Measurements from ENCODE around the gene TUBB2B.

The TUBB2B gene

DNA sequence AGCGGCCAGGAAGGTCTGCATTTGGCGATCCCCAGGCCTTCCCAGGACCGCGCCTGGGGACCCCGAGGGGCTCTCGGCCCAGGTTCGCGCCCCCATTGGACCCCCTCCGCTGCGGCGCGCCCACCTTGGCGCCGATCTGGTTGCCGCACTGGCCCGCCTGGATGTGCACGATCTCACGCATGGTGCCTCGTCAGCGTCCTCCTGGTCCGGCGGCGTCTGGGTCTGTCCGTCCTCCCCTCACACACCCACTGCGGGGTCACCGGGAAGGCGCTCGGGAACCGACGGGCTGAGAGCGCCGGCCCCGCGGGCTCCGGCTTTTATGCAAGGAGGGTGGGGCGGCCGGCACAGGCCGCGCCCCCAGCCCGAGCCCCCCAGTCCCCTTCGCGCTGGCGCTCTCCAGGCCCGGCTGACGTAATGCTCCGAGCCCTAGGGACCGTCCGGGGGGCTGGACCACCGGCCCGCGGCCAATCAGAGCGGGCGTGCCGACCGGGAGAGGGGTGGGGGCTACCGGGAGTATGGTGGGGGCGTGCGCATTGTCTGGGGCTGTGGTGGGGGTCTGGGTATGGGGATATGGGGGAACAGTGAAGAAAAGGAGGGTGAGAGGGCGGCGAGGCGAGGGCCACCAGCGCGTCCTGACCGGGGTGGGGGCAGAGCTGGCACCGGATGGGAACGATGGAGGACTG lies at the start of gene TUBB2B:
Gene TUBB2B, minus strand, starts transcription at position 291 of the 683 bp plus-strand sequence. Its CDS starts 110 bp downstream, at position 181.
- DNase-seq: no peak

- DNase-seq: no peak
Measured at GRCh38 chr6:3277251-3277650, 49.8 kb upstream of the TUBB2B start.

GRCh38 chr6:3276174-3277167 lies 49.0 kb upstream of the TUBB2B start:
- no peak for DNase-seq

GRCh38 chr6:3273707-3274521 lies 46.5 kb upstream of the TUBB2B start:
- DNase-seq: no peak

DNA sequence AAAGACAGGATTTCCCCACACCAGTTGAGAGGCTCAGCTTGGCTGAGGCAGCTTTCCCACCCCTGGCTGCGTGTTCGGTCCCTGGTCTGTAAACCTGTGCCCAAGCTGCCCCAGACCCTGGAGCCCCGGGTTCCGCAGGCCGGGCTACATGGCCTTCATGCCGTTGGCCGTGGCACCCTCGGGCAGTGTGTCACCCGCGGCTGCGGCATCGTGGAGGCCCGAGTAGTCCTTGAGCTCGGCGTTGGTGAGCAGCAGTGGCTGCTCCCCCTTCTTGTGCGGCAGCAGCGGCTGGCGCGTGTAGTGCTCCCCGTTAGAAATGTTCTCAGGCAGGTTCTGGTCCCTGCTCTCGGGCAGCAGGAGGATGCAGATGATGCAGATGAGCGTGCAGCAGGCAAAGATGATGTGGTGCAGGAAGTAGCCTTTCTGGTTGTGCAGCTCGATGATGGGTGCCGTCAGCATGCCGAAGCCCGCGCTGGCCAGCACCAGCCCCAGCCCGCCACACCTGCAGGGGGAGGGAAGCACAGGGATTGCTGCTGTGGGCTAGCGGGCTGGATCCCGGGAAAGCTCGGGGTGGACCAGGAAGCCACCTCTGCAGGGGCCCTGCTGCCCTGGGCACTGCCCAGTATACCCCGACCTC lies 45.6 kb upstream of the TUBB2B start:
- no peak for DNase-seq

DNA sequence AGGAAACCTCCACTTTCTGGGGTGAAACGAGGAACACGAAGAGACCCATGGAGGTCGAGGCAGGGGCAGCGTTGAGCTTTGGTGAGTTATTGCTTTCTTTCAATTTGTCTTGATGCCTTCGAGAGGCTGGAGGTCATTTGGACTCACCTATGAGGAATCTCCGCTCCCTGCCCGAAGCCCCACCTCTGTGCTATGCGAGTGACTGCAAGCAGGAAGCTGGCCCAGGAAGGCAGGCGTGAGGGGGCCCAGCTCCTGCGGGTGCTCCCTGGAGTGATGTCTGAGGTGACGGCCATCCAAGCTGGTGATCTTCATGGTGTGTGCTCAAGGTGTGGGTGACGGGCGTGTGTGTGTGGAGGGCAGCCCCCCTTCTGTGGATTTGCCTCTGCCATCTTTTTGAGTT lies 44.3 kb upstream of the TUBB2B start:
- no peak for DNase-seq

DNA sequence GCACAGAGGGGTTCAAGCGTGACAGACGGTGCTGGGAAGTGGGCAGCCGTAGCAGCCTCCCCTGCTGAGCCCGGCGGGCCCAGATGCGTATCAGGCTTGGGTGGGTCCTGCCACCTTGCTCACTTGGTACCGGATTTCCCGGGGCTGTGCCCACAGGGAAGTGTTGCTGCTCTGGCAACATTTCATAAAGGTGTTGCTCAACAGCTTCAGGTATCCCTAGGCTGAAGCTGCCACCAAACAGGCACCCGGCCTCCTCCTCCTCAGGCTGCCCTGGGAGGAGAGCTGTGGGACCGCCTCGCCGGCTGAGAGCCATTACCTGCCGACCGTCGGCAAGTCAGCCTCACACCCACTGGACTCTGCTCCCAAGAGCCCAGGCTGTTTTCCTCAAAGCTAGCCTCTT lies 42.8 kb upstream of the TUBB2B start:
- DNase-seq: no peak

DNA sequence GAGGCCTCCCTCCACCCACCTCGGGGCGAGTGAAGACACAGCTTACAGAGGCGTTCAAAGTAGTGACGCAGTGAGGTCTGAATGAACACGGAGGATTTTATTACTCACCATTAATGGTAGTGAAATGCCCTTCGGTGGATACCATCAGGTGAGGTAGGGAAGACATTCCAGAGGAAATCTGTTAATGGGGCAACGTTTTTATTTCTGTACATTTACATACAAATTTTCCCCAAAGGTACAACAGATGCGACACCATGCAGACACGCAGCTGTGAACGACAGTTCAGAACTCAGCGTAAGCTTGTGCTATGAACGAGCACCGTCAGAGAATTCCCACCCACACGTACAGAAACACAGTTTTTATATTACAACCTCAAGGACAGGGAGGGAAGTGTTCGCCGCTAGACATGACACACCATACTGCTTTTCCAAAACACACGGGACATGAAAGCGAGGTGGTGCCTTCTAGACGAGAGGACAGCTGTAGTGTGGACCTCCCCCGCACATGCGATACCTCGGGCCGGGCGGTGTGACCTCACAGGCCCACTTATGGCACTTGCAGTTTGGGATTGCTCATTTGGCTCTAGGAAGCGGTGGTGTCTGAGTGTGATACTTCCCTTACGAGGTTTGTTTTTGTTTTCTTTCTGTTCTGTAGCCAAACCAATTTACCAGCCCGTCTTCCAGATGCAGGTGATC lies 42.0 kb upstream of the TUBB2B start:
- no peak for DNase-seq

- no peak for DNase-seq
Measured at GRCh38 chr6:3268680-3269079, 41.2 kb upstream of the TUBB2B start.

- DNase-seq: no peak
Measured at GRCh38 chr6:3267162-3267561, 39.7 kb upstream of the TUBB2B start.

DNA sequence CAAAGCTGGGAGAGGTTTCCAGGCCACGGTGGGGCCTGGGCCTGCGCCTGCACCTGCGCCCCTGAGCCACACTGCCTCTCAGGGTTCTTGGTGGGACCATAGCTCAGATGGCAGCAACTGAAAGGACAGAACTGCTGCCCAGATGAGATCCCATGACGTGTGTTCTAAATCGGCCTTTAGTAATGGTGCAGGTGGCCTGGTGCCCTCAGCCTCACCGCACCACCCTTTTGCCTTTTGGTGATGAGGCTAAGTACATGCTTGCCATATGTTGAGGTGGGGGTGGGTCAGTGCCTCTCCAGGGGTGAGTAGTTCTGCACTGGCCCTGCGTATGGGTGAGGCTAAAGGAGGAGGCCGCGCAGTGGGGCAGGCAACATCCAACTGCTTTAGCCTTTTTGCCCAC lies 38.7 kb upstream of the TUBB2B start:
- DNase-seq: no peak

- no peak for DNase-seq
Measured at GRCh38 chr6:3265671-3266070, 38.2 kb upstream of the TUBB2B start.

GRCh38 chr6:3264356-3264755 lies 36.9 kb upstream of the TUBB2B start:
- DNase-seq: no peak

- no peak for DNase-seq
Measured at GRCh38 chr6:3263096-3263495, 35.6 kb upstream of the TUBB2B start.

DNA sequence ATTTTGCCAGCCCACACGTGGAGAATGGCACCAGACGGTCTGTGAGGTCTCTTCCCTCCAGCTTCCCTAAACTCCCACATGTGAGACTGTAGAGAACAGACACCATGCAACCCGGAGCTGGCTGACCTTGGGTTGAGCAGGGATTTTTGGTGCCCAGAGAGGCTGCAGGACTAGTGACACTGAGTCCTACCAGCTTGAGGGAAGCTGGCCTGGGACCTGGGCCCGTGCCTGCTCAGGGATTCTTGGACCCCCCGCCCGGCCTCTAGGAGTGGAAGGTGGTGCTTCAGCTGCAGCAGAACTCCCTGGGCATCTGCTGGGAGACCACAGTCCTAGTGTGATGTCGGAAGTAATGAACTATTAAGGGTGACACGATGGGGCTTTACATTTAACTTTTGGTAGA lies 34.5 kb upstream of the TUBB2B start:
- no peak for DNase-seq

- DNase-seq: no peak
Measured at GRCh38 chr6:3261518-3261820, 34.0 kb upstream of the TUBB2B start.

DNA sequence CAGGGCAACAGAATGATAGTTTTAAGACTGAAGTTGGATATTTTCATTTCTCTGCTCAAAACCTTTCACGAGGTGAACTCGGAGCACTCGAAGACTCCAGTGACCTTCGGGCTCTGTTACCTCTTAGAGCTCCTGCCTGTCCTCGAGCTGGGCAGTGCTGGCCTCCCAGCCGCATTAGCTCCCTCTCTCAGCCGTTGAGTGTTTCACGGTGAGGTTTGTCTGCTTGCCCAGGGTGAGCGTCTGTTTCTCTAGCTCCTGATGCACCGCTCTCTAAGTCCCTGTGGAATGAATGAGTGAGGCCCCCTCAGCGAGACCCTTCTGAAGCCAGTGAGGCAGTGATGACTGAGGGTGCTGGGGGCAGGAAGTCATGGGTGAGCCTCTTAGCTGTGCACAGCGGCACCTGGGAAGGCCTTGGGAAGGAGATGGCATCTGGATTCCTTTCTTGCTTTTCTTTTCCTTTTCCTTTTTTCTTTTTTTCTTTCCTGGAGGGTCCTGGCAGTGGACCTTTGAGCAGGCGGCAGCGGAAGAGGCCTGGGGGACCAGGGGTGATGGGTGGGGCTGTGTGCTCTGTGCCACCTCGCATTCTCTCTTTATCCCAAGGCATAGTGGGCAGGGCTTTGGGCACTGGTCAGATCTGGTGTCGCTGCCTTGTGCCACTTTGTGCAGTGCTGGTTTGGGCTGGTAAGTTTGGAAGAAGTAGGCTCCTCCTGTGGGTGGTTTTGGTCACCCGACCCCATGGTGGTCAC lies 33.5 kb upstream of the TUBB2B start:
- DNase-seq: no peak

DNA sequence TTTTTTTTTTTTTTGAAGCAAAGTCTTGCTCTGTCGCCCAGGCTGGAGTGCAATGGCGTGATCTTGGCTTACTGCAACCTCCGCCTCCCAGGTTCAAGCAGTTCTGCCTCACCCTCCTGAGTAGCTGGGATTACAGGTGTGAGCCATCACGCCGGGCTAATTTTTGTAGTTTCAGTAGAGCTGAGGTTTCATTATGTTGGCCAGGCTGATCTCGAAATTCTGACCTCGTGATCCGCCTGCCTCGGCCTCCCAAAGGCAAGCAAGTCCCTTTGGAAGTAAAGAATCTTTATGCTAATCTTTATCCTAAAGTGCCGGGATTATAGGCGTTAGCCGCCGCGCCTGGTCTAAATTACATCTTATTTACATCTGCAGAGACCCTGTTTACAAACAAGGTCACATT lies 32.8 kb upstream of the TUBB2B start:
- no peak for DNase-seq

DNA sequence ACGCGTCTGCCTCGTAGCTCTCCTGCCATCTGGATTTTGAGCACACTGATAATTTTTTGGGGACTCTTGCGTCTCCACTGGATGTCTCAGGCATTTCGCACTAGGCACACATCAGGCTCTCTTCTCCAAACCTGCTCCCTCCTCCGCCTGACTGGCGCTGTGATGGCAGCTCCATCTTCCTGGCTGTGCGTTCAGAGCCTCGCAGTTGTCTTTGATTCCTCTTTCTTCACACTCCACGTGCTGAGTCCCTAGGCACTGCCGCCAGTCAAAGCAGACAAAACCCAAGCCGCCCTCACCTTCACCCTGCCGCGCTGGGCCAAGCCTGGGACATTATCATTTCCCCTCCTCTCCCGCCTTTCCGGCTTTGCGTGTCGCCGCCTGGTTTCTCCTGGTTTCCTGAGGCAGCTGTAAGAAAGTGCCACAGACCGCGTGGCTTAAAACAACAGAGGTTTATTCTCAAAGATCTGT lies 32.1 kb upstream of the TUBB2B start:
- peak; percentile 14 to 22 for DNase-seq

GRCh38 chr6:3258720-3259490 lies 31.5 kb upstream of the TUBB2B start, which contains the start of gene PSMG4:
Gene PSMG4 (plus strand): TSS chr6:3258947. CDS start chr6:3259023, 76 bp downstream.
- DNase-seq: peak; percentile 97 to 98

All from stimulated activated CD4-positive, alpha-beta T cell treated with anti-CD3 and anti-CD28 coated beads, Interleukin-2, amount 100 ng/mL, for 48 hours (primary cell).